Stimulated activated CD8-positive, alpha-beta memory T cell treated with anti-CD3 and anti-CD28 coated beads, Interleukin-12 subunit alpha, Interleukin-12 subunit beta, amount 100 ng/mL, for 1 hour (primary cell): Measurements from ENCODE around the gene DNAH11.
A peak's percentile ranks its signal among the peaks of the same experiment; 100 is the strongest.

ENCODE experiments used
- DNase-seq: peaks from one replicate; pipeline ENCODE4 v3.0.0-alpha.2; 2020; ENCODE audit warnings: low read depth

DNAH11 gene

DNA sequence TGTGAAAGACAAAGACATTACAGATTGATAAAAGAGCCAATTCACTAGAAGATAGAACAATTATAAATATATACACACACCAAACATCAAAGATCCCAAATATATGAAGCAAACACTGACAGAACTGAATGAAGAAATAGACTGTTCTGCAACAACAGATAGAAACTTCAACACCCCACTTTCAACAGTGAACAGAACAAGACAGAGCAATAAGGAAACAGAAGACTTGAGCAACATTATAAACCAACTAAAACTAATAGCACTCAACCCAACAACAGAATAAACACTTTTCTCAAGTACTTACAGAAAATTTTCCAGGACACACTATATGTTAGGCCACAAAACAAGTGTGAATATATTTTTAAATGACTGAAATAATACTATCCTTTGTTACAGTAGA, 392.0 kb downstream of the DNAH11 start:
- DNase-seq: no peak

DNA sequence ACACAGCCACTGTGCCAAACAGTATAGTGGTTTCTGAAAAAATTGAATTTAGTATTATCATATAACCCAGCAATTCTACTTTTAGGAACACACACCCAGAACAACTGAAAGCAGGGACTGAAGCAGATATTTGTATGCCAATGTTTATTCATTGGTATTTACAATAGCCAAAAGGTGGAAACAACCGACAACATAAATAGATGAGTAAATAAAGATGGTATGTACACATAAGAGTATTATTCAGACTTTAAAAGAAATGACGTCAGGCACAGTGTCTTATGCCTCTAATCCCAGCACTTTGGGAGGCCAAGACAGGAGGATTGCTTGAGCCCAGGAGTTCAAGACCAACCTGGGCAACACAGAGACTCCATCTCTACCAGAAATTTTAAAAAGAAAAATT, 395.6 kb downstream of the DNAH11 start:
- no peak for DNase-seq

- no peak for DNase-seq
Measured at GRCh38 chr7:21939136-21939857, 396.5 kb downstream of the DNAH11 start.

DNA sequence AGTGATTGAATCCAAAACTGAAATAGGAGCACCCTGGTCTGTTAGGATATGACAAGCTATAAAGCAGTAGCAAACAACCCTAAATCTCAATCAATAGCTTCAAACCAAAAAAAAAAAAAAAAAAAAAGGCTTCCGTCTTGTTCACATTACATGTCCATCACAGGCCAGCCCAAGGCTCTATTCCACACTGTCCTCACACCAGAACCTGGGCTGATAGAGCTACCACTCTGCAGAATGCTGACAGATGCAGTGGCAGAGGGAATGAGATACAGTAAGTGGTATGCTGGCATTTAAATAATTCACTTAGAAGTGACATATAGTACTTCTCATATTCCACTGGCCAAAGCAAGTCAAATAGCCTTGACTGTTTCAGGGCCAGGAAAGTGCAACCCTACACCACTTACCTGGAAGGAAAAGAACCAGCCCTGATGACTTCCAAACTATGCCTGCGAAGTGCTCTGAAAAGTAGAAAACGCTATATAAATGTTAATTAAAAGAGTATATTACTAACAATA, 397.1 kb downstream of the DNAH11 start:
- no peak for DNase-seq

GRCh38 chr7:21941611-21942141, 398.8 kb downstream of the DNAH11 start:
- DNase-seq: no peak

GRCh38 chr7:21942955-21943354, 400.1 kb downstream of the DNAH11 start:
- DNase-seq: no peak

- no peak for DNase-seq
Measured at GRCh38 chr7:21943436-21943835, 400.6 kb downstream of the DNAH11 start.

DNA sequence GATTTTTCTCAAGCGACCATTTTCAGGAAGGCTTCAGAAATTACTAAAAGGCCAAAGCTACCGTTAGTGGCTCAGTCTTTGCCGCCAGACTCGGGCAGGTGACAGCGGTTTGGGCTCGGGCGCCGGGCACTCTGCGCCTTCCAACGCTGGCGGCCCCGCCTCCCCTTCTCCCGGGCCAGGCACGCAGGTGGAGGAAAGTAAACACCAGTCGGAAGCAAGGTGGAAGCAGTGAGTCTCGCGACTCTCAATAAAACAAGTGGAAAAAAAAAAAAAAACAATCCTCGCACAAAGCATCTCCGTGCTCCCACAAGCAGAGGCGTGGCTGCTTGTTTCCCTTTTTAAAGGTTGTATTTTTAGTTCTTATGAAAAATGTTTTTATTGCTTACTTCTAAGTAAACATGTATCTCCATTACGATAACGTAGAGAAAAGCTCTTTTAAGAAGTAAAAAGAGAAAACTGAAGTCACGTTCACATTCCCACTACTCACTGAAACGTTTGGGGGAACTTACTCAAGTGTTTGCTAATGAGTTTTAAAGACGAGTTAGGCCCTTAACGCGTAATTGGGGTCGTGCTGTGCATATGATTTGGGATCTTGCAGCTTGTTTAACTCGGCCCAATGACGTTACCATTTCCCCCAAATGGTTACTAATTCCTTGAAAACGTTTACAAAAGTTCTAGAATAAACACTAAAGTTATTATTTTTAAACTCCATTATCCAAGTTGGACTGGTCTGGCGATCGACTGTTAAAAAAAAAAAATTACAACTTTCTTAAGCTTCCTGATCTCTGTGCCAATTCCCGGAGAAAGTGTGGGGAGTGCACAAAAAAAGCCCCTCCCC, 402.0 kb downstream of the DNAH11 start:
- DNase-seq: no peak

DNA sequence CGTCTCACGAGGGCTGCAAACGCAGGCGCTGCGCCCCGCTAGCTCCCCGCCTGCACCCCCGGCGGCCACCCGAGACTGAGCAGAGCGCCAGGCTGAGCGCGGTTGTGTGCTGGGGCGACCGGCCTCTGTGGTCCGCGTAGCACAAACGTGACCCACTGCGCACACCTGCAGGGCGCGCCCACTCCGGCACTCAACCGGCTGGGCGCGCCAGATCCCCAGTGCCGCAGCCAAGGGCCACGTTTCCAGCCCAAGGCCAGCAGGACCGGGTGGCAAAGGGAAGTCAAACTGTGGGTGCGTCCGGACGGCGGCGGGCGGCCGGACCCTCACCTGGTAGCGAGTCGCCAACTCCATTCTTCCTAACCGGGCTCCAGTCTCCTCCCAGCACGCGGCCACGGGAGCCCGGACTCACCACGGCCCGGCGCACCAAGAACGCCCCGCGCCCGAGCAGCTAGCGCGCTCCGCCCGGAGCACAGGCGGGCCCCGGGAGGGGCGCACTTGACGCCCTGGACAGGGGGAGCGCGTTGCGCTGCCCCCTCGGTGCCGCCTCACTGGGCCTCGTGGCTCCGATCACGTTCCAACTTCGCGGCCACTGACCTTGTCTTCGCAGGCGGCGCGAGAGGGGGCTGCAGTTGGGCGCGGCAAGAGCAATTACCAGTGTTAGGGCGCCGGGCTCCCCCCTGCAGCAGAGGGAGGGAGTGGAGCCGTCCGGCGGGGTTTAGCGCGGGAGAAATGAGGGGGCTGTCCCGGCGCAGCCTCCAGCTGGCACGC, 402.8 kb downstream of the DNAH11 start, which contains the start of gene CDCA7L:
CDCA7L (minus strand) TSS at position 446 of the 768 bp plus-strand sequence; CDS start at position 351, 95 bp downstream.
- DNase-seq: peak; percentile 15

- no peak for DNase-seq
Measured at GRCh38 chr7:21946222-21946709, 403.4 kb downstream of the DNAH11 start.

DNA sequence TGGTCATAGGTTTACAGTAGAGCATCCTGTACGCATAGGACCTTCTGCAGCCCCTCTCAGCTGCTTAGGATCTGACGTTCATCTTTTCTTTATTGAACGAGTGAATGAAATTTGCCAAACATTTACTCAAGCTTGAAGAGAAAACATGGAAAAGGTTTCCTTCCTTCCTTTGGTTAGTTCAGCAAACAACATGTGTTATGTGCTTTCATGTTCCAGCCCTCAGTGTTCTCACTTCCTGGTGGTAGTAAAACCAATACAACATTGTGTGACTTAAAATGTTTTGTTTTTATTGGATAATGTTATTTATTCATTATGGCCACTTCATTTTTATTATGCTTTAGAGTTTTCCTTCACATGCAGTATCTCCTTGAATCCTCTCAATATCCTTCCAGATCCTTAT, 404.2 kb downstream of the DNAH11 start:
- no peak for DNase-seq

GRCh38 chr7:21947946-21948345, 405.1 kb downstream of the DNAH11 start:
- no peak for DNase-seq

- no peak for DNase-seq
Measured at GRCh38 chr7:21948364-21948763, 405.5 kb downstream of the DNAH11 start.

- DNase-seq: no peak
Measured at GRCh38 chr7:21948887-21949540, 406.2 kb downstream of the DNAH11 start.
